ENCODE data around the gene KRTAP12-3. TPM values are rescaled to one million over a fixed set of nuclear protein-coding genes. Genes with fewer than 3 reads are reported as not detected.

KRTAP12-3 gene
- total and polyA plus RNA-seq, 4 donors: not detected

DNA sequence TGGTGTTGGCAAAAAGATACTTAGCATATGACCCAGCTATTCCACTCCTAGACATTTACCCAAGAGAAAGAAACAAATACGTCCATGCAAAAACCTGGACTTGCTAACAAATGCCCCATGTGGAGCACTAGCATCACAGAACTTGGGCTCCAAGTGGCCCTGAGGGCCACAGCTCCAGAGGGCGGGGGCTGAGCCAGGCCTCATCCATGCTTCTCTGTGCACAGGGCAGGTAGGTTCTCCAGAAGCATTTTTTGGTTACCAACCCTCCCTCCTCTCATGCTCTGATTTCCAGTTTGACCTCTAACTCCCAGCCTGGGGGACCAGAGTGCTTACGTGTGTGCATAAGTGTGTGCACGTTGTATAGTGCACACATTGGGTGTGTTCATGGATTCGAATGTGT, 7.0 kb downstream of the KRTAP12-3 start (continued):
- TF ChIP-seq, protein P1, sequence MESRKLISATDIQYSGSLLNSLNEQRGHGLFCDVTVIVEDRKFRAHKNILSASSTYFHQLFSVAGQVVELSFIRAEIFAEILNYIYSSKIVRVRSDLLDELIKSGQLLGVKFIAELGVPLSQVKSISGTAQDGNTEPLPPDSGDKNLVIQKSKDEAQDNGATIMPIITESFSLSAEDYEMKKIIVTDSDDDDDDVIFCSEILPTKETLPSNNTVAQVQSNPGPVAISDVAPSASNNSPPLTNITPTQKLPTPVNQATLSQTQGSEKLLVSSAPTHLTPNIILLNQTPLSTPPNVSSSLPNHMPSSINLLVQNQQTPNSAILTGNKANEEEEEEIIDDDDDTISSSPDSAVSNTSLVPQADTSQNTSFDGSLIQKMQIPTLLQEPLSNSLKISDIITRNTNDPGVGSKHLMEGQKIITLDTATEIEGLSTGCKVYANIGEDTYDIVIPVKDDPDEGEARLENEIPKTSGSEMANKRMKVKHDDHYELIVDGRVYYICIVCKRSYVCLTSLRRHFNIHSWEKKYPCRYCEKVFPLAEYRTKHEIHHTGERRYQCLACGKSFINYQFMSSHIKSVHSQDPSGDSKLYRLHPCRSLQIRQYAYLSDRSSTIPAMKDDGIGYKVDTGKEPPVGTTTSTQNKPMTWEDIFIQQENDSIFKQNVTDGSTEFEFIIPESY (IDR thresholded peaks at IDR 0.05): no peak
- no peak for TF ChIP-seq FOXA1 (IDR thresholded peaks at IDR 0.05)

DNA sequence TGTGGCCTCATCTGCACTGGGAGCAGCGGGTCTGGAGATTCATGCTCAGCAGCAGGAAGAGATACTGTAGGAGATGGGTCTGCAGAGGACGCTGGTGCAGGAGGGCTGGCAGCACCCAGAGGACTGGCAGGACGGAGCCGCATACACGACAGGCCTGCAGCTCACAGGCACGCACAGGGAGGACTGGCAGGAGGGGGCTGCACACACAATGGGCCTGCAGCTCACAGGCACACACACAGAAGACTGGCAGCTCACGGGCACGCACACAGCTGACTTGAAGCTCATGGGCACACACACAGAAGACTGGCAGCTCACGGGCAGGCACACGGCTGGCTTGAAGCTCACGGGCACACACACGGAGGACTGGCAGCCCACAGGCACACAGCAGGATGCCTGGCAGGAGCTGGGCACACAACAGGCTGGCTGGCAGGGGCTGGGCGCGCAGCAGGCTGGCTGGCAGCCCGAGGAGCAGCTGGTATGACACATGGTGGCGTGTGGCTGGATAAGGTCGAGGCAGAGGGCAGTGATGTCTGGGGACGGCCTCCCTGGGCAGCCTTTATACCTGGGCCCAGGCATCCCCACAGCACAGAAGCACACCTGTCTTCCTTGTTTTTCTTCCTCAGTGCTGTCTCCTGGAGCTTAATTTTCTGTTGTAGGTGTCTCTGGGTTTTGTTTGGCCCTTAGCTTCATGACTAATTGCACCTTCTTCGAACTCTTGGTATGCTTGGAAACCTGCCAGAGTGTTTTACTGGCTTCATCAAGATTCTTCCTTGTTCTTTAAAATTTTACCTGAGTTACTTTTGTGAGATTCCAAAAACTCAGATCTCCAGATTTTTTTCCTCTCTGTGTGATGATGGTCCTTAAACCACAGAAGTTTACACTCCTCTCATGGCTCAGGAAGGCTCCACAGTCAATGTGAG, 8.9 kb downstream of the KRTAP12-3 start, which contains the start of gene KRTAP12-2:
TSS of gene KRTAP12-2 (minus strand) at position 527 of the 920 bp plus-strand sequence. CDS start at position 486, 41 bp downstream.
- no peak within 1 kb of the TSS for H3K4me3 ChIP-seq (ENCODE audit: low read depth in 1 of 3, low read length in 3 of 3)
- no peak for TF ChIP-seq RAD21 (IDR thresholded peaks at IDR 0.05)
- TF ChIP-seq, protein P2, sequence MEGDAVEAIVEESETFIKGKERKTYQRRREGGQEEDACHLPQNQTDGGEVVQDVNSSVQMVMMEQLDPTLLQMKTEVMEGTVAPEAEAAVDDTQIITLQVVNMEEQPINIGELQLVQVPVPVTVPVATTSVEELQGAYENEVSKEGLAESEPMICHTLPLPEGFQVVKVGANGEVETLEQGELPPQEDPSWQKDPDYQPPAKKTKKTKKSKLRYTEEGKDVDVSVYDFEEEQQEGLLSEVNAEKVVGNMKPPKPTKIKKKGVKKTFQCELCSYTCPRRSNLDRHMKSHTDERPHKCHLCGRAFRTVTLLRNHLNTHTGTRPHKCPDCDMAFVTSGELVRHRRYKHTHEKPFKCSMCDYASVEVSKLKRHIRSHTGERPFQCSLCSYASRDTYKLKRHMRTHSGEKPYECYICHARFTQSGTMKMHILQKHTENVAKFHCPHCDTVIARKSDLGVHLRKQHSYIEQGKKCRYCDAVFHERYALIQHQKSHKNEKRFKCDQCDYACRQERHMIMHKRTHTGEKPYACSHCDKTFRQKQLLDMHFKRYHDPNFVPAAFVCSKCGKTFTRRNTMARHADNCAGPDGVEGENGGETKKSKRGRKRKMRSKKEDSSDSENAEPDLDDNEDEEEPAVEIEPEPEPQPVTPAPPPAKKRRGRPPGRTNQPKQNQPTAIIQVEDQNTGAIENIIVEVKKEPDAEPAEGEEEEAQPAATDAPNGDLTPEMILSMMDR (IDR thresholded peaks at IDR 0.05; ENCODE audit: low read depth, low read length, missing input control): no peak
- TF ChIP-seq RXRA (IDR thresholded peaks at IDR 0.05): no peak
- TF ChIP-seq HNF4A (conservative IDR thresholded peaks at IDR 0.05): no peak
- no peak for TF ChIP-seq EGR1 (IDR thresholded peaks at IDR 0.05; ENCODE audit: low read depth in 2 of 2)
- TF ChIP-seq HNF4G (IDR thresholded peaks at IDR 0.05): no peak
- TF ChIP-seq, protein P3, sequence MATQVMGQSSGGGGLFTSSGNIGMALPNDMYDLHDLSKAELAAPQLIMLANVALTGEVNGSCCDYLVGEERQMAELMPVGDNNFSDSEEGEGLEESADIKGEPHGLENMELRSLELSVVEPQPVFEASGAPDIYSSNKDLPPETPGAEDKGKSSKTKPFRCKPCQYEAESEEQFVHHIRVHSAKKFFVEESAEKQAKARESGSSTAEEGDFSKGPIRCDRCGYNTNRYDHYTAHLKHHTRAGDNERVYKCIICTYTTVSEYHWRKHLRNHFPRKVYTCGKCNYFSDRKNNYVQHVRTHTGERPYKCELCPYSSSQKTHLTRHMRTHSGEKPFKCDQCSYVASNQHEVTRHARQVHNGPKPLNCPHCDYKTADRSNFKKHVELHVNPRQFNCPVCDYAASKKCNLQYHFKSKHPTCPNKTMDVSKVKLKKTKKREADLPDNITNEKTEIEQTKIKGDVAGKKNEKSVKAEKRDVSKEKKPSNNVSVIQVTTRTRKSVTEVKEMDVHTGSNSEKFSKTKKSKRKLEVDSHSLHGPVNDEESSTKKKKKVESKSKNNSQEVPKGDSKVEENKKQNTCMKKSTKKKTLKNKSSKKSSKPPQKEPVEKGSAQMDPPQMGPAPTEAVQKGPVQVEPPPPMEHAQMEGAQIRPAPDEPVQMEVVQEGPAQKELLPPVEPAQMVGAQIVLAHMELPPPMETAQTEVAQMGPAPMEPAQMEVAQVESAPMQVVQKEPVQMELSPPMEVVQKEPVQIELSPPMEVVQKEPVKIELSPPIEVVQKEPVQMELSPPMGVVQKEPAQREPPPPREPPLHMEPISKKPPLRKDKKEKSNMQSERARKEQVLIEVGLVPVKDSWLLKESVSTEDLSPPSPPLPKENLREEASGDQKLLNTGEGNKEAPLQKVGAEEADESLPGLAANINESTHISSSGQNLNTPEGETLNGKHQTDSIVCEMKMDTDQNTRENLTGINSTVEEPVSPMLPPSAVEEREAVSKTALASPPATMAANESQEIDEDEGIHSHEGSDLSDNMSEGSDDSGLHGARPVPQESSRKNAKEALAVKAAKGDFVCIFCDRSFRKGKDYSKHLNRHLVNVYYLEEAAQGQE (IDR thresholded peaks at IDR 0.05): no peak
- no peak for TF ChIP-seq YY1 (IDR thresholded peaks at IDR 0.05)
- no peak for TF ChIP-seq FOXA1 (IDR thresholded peaks at IDR 0.05)
- TF ChIP-seq FOXA2 (IDR thresholded peaks at IDR 0.05): no peak
- no peak for TF ChIP-seq NR2F2 (IDR thresholded peaks at IDR 0.05)
- TF ChIP-seq SP1 (IDR thresholded peaks at IDR 0.05): no peak
- TF ChIP-seq, protein P4, sequence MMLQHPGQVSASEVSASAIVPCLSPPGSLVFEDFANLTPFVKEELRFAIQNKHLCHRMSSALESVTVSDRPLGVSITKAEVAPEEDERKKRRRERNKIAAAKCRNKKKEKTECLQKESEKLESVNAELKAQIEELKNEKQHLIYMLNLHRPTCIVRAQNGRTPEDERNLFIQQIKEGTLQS (IDR thresholded peaks at IDR 0.05): no peak
- TF ChIP-seq, protein P5, sequence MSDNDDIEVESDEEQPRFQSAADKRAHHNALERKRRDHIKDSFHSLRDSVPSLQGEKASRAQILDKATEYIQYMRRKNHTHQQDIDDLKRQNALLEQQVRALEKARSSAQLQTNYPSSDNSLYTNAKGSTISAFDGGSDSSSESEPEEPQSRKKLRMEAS (IDR thresholded peaks at IDR 0.05): no peak
- TF ChIP-seq, protein P1 (IDR thresholded peaks at IDR 0.05): no peak
- TF ChIP-seq GABPA (IDR thresholded peaks at IDR 0.05 in 1 of 2, conservative IDR thresholded peaks at IDR 0.05 in 1 of 2): no peak
- 71% methylated on average over 19 of the region's 19 CpGs for WGBS
- no peak within 1 kb of the TSS for H3K9ac ChIP-seq (ENCODE audit: low read depth in 1 of 2, low read length in 2 of 2)
- peaks cover 0 to 4% (median 0%) of the 10 kb centered on the region in 4 donors for H3K27me3 ChIP-seq (ENCODE audit: control insufficient read depth in 4 of 4, insufficient read depth in 4 of 4, low read length in 3 of 4)
- H3K4me1 ChIP-seq (ENCODE audit: control insufficient read depth in 4 of 4, insufficient read depth in 4 of 4, low read length in 3 of 4): no peaks in the 10 kb centered on the region
- no peaks in the 10 kb centered on the region for H3K36me3 ChIP-seq (ENCODE audit: control insufficient read depth in 4 of 4, insufficient read depth in 3 of 4, low read depth in 1 of 4, low read length in 3 of 4)
- H3K9me3 ChIP-seq (ENCODE audit: control insufficient read depth in 4 of 4, low read length in 3 of 4): no peaks in the 10 kb centered on the region
- H3K27ac ChIP-seq (ENCODE audit: low read depth in 1 of 2, low read length in 2 of 2): no peak within 1 kb of the TSS
- no peak for DNase-seq (ENCODE audit: low spot score)

All from liver (tissue), 9 donors.